GM12873 (cell line): ENCODE results near the gene TAF11L9.
"Not testable (repeated sequence)": the region's sequence is repeated elsewhere in the genome, so short reads cannot be mapped to it uniquely, and the experiment has no call there.

Experiments
- TF ChIP-seq, protein P1 (sequence below): IDR thresholded peaks from 2 replicates; pipeline ENCODE4 v1.5.1; 2012; ENCODE audit warnings: low read depth, mild to moderate bottlenecking, moderate library complexity, low read length, control low read depth; ENCODE audit not compliant: insufficient read depth; ENCODE audit errors: missing control alignments

The TAF11L9 gene

GRCh38 chr5:17610092-17610491, 15.9 kb upstream of the TAF11L9 start, which contains the start of gene TAF11L12:
Gene TAF11L12 (plus strand): TSS chr5:17610392.
- TF ChIP-seq, protein P1, sequence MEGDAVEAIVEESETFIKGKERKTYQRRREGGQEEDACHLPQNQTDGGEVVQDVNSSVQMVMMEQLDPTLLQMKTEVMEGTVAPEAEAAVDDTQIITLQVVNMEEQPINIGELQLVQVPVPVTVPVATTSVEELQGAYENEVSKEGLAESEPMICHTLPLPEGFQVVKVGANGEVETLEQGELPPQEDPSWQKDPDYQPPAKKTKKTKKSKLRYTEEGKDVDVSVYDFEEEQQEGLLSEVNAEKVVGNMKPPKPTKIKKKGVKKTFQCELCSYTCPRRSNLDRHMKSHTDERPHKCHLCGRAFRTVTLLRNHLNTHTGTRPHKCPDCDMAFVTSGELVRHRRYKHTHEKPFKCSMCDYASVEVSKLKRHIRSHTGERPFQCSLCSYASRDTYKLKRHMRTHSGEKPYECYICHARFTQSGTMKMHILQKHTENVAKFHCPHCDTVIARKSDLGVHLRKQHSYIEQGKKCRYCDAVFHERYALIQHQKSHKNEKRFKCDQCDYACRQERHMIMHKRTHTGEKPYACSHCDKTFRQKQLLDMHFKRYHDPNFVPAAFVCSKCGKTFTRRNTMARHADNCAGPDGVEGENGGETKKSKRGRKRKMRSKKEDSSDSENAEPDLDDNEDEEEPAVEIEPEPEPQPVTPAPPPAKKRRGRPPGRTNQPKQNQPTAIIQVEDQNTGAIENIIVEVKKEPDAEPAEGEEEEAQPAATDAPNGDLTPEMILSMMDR: not testable (repeated sequence)

DNA sequence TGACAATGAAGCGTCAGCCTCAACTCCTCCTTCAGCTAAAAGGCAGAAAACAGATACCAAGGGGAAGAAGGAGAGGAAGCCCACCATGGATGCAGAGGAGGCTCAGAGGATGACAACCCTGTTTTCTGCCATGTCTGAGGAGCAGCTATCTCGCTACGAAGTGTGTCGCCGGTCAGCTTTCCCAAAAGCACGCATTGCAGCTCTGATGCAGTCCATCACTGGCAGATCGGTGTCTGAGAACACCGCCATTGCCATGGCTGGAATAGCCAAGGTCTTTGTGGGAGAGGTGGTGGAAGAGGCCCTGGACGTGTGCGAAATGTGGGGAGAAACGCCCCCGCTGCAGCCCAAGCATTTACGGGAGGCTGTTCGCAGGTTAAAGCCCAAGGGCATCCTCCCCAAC, 10.8 kb upstream of the TAF11L9 start:
- TF ChIP-seq, protein P1: no peak

DNA sequence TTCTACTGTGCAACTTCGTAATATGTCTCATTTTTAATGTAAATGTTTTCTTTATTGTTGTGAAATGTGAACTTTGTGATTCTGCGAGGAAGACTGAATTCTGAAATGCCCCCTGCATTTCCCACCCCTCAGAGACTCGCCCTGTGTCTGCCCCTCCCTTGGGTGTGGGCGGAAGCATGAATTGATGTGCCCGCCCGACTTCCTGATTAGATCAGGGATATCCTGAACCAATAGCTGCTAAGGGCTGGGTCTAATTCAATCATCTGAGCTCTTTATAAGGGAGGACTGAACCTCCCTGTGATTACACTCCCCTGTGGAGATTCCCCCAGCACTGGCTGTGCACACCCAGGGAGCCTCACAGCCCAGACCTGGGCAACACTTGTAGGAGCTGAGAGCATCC, 9.7 kb upstream of the TAF11L9 start, which contains the start of gene TAF11L11:
Gene TAF11L11, plus strand, starts transcription at position 304 of the 400 bp plus-strand sequence.
- TF ChIP-seq, protein P1: not testable (repeated sequence)

DNA sequence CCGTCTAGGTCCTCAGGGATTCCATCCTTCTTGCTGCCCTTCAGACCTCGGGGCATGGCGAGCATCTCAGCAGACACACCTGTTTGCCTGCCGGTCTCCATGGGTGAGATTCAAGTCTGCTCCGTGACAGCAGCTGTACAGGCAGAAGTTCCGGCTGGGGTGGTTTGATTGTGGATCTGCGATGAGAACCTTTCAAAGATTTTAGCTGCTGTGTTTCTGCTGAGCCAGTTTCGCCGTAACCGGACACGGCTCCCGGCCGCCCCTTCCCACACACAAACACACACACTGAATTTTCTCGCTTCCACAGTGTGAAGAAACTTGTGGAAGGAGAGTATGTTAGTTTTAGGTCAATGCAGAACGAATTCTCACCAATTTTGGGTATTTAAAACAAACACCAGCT, 3.5 kb upstream of the TAF11L9 start, which contains the start of gene TAF11L10:
Gene TAF11L10, minus strand, starts transcription at position 101 of the 400 bp plus-strand sequence.
- TF ChIP-seq, protein P1: not testable (repeated sequence)

DNA sequence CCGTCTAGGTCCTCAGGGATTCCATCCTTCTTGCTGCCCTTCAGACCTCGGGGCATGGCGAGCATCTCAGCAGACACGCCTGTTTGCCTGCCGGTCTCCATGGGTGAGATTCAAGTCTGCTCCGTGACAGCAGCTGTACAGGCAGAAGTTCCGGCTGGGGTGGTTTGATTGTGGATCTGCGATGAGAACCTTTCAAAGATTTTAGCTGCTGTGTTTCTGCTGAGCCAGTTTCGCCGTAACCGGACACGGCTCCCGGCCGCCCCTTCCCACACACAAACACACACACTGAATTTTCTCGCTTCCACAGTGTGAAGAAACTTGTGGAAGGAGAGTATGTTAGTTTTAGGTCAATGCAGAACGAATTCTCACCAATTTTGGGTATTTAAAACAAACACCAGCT, 3.3 kb downstream of the TAF11L9 start, which contains the start of gene TAF11L8:
Gene TAF11L8, minus strand, starts transcription at position 101 of the 400 bp plus-strand sequence.
- TF ChIP-seq, protein P1: not testable (repeated sequence)

GRCh38 chr5:17585658-17586057, 8.5 kb downstream of the TAF11L9 start, which contains the start of gene TAF11L7:
Gene TAF11L7 (minus strand): TSS chr5:17585758.
- TF ChIP-seq, protein P1: not testable (repeated sequence)
